HG02642 (cell line): ENCODE data around the gene TEX2.
"Not testable (repeated sequence)": the region's sequence is repeated elsewhere in the genome, so short reads cannot be mapped to it uniquely, and the experiment has no call there.

Source experiments
- ATAC-seq: cut with Tn5 transposase; IDR thresholded peaks from one replicate; pipeline ENCODE4 v1.9.1; 2021; ENCODE audit warnings: mild to moderate bottlenecking; ENCODE audit not compliant: unreplicated experiment, poor library complexity

The TEX2 gene

GRCh38 chr17:64216338-64217248 lies 46.5 kb downstream of the TEX2 start:
- no peak for ATAC-seq

GRCh38 chr17:64216000-64216337 lies 47.1 kb downstream of the TEX2 start:
- no peak for ATAC-seq

GRCh38 chr17:64214950-64215349 lies 48.1 kb downstream of the TEX2 start:
- no peak for ATAC-seq

GRCh38 chr17:64213995-64214811 lies 48.9 kb downstream of the TEX2 start:
- no peak for ATAC-seq

- no peak for ATAC-seq
Measured at GRCh38 chr17:64212122-64212521, 50.9 kb downstream of the TEX2 start.

GRCh38 chr17:64209983-64210382 lies 53.1 kb downstream of the TEX2 start:
- no peak for ATAC-seq

GRCh38 chr17:64209356-64209941 lies 53.6 kb downstream of the TEX2 start:
- no peak for ATAC-seq

GRCh38 chr17:64208656-64209055 lies 54.4 kb downstream of the TEX2 start:
- not testable (repeated sequence) for ATAC-seq

- ATAC-seq: no peak
Measured at GRCh38 chr17:64205804-64206203, 57.3 kb downstream of the TEX2 start.

GRCh38 chr17:64203630-64204029 lies 59.4 kb downstream of the TEX2 start:
- no peak for ATAC-seq

GRCh38 chr17:64202683-64203344 lies 60.2 kb downstream of the TEX2 start:
- no peak for ATAC-seq

GRCh38 chr17:64200080-64201032 lies 62.7 kb downstream of the TEX2 start:
- peak; percentile 64 for ATAC-seq

GRCh38 chr17:64198331-64199090 lies 64.5 kb downstream of the TEX2 start:
- ATAC-seq: no peak

- ATAC-seq: no peak
Measured at GRCh38 chr17:64196601-64197000, 66.5 kb downstream of the TEX2 start.

GRCh38 chr17:64193561-64193960 lies 69.5 kb downstream of the TEX2 start:
- ATAC-seq: no peak

- ATAC-seq: no peak
Measured at GRCh38 chr17:64192589-64192988, 70.5 kb downstream of the TEX2 start.

- ATAC-seq: no peak
Measured at GRCh38 chr17:64190472-64190871, 72.6 kb downstream of the TEX2 start.

GRCh38 chr17:64188088-64188487 lies 75.0 kb downstream of the TEX2 start:
- ATAC-seq: no peak
